Left kidney (tissue), 1 donor: Measurements from ENCODE around the gene FBXL16. TPM values are rescaled to one million over a fixed set of nuclear protein-coding genes. Genes with fewer than 3 reads are reported as not detected.

Experiments used
- polyA plus RNA-seq: library from polyadenylated mRNA; unstranded; fragments of 120-200 nt; gene quantifications from one replicate; pipeline ENCODE4 v1.2.1, GENCODE V29; 2013; ENCODE audit not compliant: insufficient read length

Gene FBXL16
- polyA plus RNA-seq, 1 donor: 0.75 TPM

Other genes starting within 250 kb of the FBXL16 start
- gene CAPN15, start 178.1 kb downstream of the FBXL16 start, polyA plus RNA-seq: 23.8 TPM
- 6.6 TPM for gene PRR35, start 145.4 kb downstream of the FBXL16 start, polyA plus RNA-seq
- 4.7 TPM for gene NHLRC4, start 138.8 kb downstream of the FBXL16 start, polyA plus RNA-seq
- gene PIGQ, start 135.8 kb downstream of the FBXL16 start, polyA plus RNA-seq: 60.9 TPM
- 17.3 TPM for gene RAB40C, start 115.7 kb downstream of the FBXL16 start, polyA plus RNA-seq
- 1.5 TPM for gene WFIKKN1, start 74.8 kb downstream of the FBXL16 start, polyA plus RNA-seq
- gene METTL26, start 69.5 kb downstream of the FBXL16 start, polyA plus RNA-seq: 38.0 TPM
- gene MCRIP2, start 64.0 kb downstream of the FBXL16 start, polyA plus RNA-seq: 15.5 TPM
- 42.2 TPM for gene WDR90, start 56.4 kb downstream of the FBXL16 start, polyA plus RNA-seq
- 70.8 TPM for gene RHOT2, start 37.7 kb downstream of the FBXL16 start, polyA plus RNA-seq
- gene RHBDL1, start 30.1 kb downstream of the FBXL16 start, polyA plus RNA-seq: 1.7 TPM
- gene STUB1, start 25.4 kb downstream of the FBXL16 start, polyA plus RNA-seq: 107 TPM
- gene JMJD8, start 21.5 kb downstream of the FBXL16 start, polyA plus RNA-seq: 51.4 TPM
- 10.2 TPM for gene WDR24, start 15.4 kb downstream of the FBXL16 start, polyA plus RNA-seq
- 6.3 TPM for gene METRN, start 9.3 kb upstream of the FBXL16 start, polyA plus RNA-seq
- 9.0 TPM for gene ANTKMT, start 15.3 kb upstream of the FBXL16 start, polyA plus RNA-seq
- 2.0 TPM for gene CCDC78, start 20.6 kb upstream of the FBXL16 start, polyA plus RNA-seq
- gene HAGHL, start 21.3 kb upstream of the FBXL16 start, polyA plus RNA-seq: 3.3 TPM
- 26.7 TPM for gene CIAO3, start 35.2 kb upstream of the FBXL16 start, polyA plus RNA-seq
- gene MSLN, start 54.9 kb upstream of the FBXL16 start, polyA plus RNA-seq: 17.1 TPM
- gene RPUSD1, start 82.6 kb upstream of the FBXL16 start, polyA plus RNA-seq: 10.7 TPM
- 22.9 TPM for gene CHTF18, start 82.8 kb upstream of the FBXL16 start, polyA plus RNA-seq
- 0.42 TPM for gene GNG13, start 94.9 kb upstream of the FBXL16 start, polyA plus RNA-seq